ENCODE results near the gene DNAH14.

DNA sequence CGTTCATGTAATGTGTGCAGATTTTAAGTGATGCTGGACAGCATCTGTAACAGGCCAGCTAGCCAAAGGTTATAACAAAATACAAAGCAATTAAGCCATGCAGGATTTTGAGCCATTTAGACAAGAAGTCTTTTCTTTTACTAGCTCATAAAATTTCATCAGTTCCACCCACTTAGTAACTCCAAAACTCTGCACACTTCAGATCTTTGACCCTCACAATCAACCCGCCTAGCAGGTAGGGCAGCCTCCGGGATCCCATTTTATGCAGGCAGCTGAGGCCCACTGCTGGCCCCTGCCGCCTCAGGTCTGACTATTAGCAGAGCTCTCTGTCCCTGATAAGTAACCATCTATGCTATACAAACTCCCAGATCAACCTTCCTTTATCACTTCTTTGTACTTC lies 489.1 kb downstream of the DNAH14 start:
- TF ChIP-seq, protein P1, sequence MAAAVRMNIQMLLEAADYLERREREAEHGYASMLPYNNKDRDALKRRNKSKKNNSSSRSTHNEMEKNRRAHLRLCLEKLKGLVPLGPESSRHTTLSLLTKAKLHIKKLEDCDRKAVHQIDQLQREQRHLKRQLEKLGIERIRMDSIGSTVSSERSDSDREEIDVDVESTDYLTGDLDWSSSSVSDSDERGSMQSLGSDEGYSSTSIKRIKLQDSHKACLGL (CRISPR knock-in tag; IDR thresholded peaks at IDR 0.05) = no peak
- TF ChIP-seq, protein P2, sequence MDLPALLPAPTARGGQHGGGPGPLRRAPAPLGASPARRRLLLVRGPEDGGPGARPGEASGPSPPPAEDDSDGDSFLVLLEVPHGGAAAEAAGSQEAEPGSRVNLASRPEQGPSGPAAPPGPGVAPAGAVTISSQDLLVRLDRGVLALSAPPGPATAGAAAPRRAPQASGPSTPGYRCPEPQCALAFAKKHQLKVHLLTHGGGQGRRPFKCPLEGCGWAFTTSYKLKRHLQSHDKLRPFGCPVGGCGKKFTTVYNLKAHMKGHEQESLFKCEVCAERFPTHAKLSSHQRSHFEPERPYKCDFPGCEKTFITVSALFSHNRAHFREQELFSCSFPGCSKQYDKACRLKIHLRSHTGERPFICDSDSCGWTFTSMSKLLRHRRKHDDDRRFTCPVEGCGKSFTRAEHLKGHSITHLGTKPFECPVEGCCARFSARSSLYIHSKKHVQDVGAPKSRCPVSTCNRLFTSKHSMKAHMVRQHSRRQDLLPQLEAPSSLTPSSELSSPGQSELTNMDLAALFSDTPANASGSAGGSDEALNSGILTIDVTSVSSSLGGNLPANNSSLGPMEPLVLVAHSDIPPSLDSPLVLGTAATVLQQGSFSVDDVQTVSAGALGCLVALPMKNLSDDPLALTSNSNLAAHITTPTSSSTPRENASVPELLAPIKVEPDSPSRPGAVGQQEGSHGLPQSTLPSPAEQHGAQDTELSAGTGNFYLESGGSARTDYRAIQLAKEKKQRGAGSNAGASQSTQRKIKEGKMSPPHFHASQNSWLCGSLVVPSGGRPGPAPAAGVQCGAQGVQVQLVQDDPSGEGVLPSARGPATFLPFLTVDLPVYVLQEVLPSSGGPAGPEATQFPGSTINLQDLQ (CRISPR knock-in tag; IDR thresholded peaks at IDR 0.05) = no peak
- no peak for TF ChIP-seq ZNF274 (CRISPR knock-in tag; IDR thresholded peaks at IDR 0.05)
- no peak for TF ChIP-seq TMF1 (CRISPR knock-in tag; IDR thresholded peaks at IDR 0.05; ENCODE audit: low read depth)
- TF ChIP-seq JUNB (CRISPR knock-in tag; IDR thresholded peaks at IDR 0.05; ENCODE audit: borderline replicate concordance) = no peak
